Ishikawa (cell line): Measurements from ENCODE around the gene RP9.

ENCODE experiments used
- CEBPB ChIP-seq: IDR thresholded peaks from 2 replicates; pipeline ENCODE4 v1.6.1; 2012
- CREB1 ChIP-seq: IDR thresholded peaks from 2 replicates; pipeline ENCODE4 v1.6.1; 2012; ENCODE audit warnings: low read depth
- EGR1 ChIP-seq: IDR thresholded peaks from 2 replicates; pipeline ENCODE4 v1.6.1; 2012
- EP300 ChIP-seq: IDR thresholded peaks from 2 replicates; pipeline ENCODE4 v1.6.1; 2012; ENCODE audit warnings: borderline replicate concordance
- FOXM1 ChIP-seq: IDR thresholded peaks from 2 replicates; pipeline ENCODE4 v1.6.1; 2012; ENCODE audit warnings: low read depth, borderline replicate concordance
- MAX ChIP-seq: IDR thresholded peaks from 2 replicates; pipeline ENCODE4 v1.6.1; 2012
- NFIC ChIP-seq: IDR thresholded peaks from 2 replicates; pipeline ENCODE4 v1.6.1; 2012
- RAD21 ChIP-seq: IDR thresholded peaks from 2 replicates; pipeline ENCODE4 v1.6.1; 2012; ENCODE audit warnings: low read depth
- REST ChIP-seq: IDR thresholded peaks from 2 replicates; pipeline ENCODE4 v1.6.1; 2012; ENCODE audit warnings: low read depth, mild to moderate bottlenecking
- TAF1 ChIP-seq: IDR thresholded peaks from 2 replicates; pipeline ENCODE4 v1.6.1; 2012; ENCODE audit warnings: low read depth, mild to moderate bottlenecking
- TCF12 ChIP-seq: IDR thresholded peaks from 2 replicates; pipeline ENCODE4 v1.6.1; 2012; ENCODE audit warnings: low read depth
- TEAD4 ChIP-seq: IDR thresholded peaks from 2 replicates; pipeline ENCODE4 v1.6.1; 2012
- USF1 ChIP-seq: IDR thresholded peaks from 2 replicates; pipeline ENCODE4 v1.6.1; 2012
- YY1 ChIP-seq: IDR thresholded peaks from 2 replicates; pipeline ENCODE4 v1.6.1; 2012; ENCODE audit warnings: low read depth
- ZBTB7A ChIP-seq: IDR thresholded peaks from 2 replicates; pipeline ENCODE4 v1.6.1; 2012; ENCODE audit warnings: low read depth

RP9 gene

GRCh38 chr7:33087356-33087755 lies 21.8 kb downstream of the RP9 start:
- TF ChIP-seq USF1: no peak
- TF ChIP-seq MAX: no peak
- no peak for TF ChIP-seq CREB1
- TF ChIP-seq FOXM1: no peak
- TF ChIP-seq EP300: no peak
- TF ChIP-seq TCF12: no peak
- no peak for TF ChIP-seq EGR1
- no peak for TF ChIP-seq NFIC
- no peak for TF ChIP-seq YY1
- TF ChIP-seq CEBPB: no peak
- TF ChIP-seq ZBTB7A: no peak
- TF ChIP-seq RAD21: no peak
- TF ChIP-seq TEAD4: no peak
- TF ChIP-seq REST: no peak
- no peak for TF ChIP-seq TAF1

GRCh38 chr7:33079763-33080690 lies 29.2 kb downstream of the RP9 start:
- TF ChIP-seq EP300: no peak
- no peak for TF ChIP-seq ZBTB7A
- TF ChIP-seq NFIC: no peak
- no peak for TF ChIP-seq TCF12
- TF ChIP-seq REST: no peak
- TF ChIP-seq MAX: no peak

GRCh38 chr7:33079096-33079495 lies 30.1 kb downstream of the RP9 start:
- no peak for TF ChIP-seq FOXM1
- no peak for TF ChIP-seq CEBPB
- TF ChIP-seq YY1: no peak
- no peak for TF ChIP-seq REST
- no peak for TF ChIP-seq TAF1
- no peak for TF ChIP-seq TEAD4
- no peak for TF ChIP-seq RAD21
- TF ChIP-seq TCF12: no peak
- no peak for TF ChIP-seq CREB1
- no peak for TF ChIP-seq EP300
- no peak for TF ChIP-seq NFIC
- TF ChIP-seq ZBTB7A: no peak
- no peak for TF ChIP-seq USF1
- no peak for TF ChIP-seq MAX

- TF ChIP-seq YY1 (no peak), MAX (no peak), RAD21 (no peak), ZBTB7A (no peak), USF1 (no peak)
Observed at GRCh38 chr7:33076737-33077136, 32.5 kb downstream of the RP9 start.
